ENCODE results near the gene SPOCK2. TPM values are rescaled to one million over a fixed set of nuclear protein-coding genes. Genes with fewer than 3 reads are reported as not detected.
A peak's percentile ranks its signal among the peaks of the same experiment; 100 is the strongest.

SPOCK2 gene
- total and polyA plus RNA-seq, 3 experiments from 2014 or later: 63.0 to 202 (median 69.2) TPM

DNA sequence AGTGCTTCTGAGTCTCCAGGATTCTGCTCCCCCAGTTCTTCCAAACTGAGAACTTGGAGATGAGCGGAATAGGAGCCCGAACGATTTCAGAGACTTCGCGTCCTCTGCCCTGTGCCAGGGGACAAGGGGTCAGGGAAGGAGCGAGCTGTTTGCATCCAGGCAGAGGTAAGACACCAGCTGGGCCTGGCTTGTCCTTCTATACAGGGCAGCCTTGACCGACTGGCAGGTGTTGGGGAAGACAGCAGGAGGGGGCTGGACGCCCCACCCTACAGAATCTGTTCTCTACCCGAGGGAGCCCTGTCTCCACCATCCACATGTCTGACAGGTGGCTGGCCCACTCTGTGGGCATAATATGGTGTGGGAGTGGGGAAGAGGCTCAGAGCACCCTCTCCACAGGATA lies 7.1 kb downstream of the SPOCK2 start:
- Mint-ChIP-seq H3K9me3 (peaks cover 0 to 3% (median 0%) of the 10 kb centered on the region in 5 donors), H3K4me3 (peak overlapping the region; percentile 61 to 99 (median 75)), H3K27me3 (peaks cover 0 to 10% of the 10 kb centered on the region in 2 donors), H3K27ac (peak overlapping the region; percentile 66 to 99 (median 90)), H3K4me1 (peaks cover 89 to 97% (median 96%) of the 10 kb centered on the region in 3 donors), H3K36me3 (peaks cover 4 to 77% (median 22%) of the 10 kb centered on the region in 3 donors)
- Histone ChIP-seq H3K27ac (ENCODE audit: low read depth, low read length) (no peak overlapping the region), H3K9me3 (ENCODE audit: low read length) (no peaks in the 10 kb centered on the region), H3K4me3 (ENCODE audit: low read length) (no peak overlapping the region), H3K4me1 (ENCODE audit: insufficient read depth, low read length) (peaks cover 95% of the 10 kb centered on the region), H3K27me3 (ENCODE audit: insufficient read depth, low read length, poor library complexity, severe bottlenecking) (no peaks in the 10 kb centered on the region), H3K36me3 (ENCODE audit: insufficient read depth, low read length) (peaks cover 16% of the 10 kb centered on the region)
- no peak for DNase-seq
- POLR2A ChIA-PET: interaction anchor here (0.5 kb wide), 2 partner anchors 136 to 188 kb away, joined by 3 read pairs; no protein-coding TSS in a partner anchor
- CTCF ChIA-PET: no interaction called here

DNA sequence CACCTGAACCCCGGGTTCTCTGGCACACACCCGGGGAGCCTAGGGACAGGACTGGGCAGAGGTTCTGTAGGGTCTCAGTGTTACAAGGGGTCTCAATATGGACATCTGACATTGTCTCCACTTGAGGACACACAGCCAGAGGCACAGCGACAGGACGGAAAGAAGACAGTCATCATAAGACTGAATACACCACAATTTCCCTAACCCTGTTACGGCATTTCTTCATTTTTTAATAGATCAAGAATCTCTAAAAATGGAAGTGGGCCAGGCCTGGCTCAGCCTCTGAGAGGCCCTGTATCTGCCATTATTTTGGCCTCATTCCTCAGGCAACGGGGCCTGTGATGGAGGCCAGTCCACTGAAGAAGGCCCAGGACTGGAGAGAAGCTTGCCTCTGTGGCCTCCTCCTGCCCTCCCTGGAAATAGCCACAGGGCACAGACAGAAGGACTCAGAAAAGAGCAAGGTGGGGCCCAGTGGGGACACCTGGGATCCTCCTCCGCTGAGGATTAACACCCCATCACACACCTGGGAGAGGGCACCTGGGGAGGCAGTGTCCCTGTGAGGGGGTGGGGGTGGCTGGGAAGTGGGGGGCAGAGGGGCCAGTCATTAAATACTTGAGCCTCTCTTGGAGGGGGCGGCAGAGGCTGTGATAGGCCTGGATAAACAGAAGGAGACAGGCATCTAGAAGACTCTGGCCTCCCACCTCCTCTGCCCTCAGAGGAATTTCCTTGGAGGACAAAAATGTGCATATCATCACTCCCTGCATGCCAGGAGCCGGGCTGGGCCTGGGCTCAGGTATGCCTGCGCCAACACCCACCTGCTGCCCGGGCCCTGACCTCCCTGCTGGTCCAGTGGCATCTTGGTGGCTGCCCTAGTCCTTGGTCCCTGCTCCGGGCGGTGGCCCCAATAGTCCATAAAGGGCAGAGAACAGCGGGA lies 8.0 kb downstream of the SPOCK2 start:
- peaks cover 0 to 6% of the 10 kb centered on the region in 2 donors for H3K27me3 Mint-ChIP-seq
- peak overlapping the region; percentile 36 for H3K4me3 ChIP-seq (ENCODE audit: low read length)
- peak in 1 of 5 donors; percentile 34 for DNase-seq
- peak overlapping the region; percentile 86 to 93 (median 90) for H3K4me3 Mint-ChIP-seq
- peaks cover 0 to 3% (median 0%) of the 10 kb centered on the region in 5 donors for H3K9me3 Mint-ChIP-seq
- H3K27ac ChIP-seq (ENCODE audit: low read depth, low read length): no peak overlapping the region
- no peaks in the 10 kb centered on the region for H3K27me3 ChIP-seq (ENCODE audit: insufficient read depth, low read length, poor library complexity, severe bottlenecking)
- POLR2A ChIA-PET: interaction anchor here (0.5 to 1.8 kb wide), 6 partner anchors 8 to 195 kb away, joined by 3 to 21 read pairs (median 4); partner anchors contain the start of gene SPOCK2
- H3K9me3 ChIP-seq (ENCODE audit: low read length): no peaks in the 10 kb centered on the region
- H3K27ac Mint-ChIP-seq: peak overlapping the region; percentile 77 to 99 (median 96)
- CTCF ChIA-PET: interaction anchor here (1.0 to 3.6 kb wide), 8 partner anchors 9 to 258 kb away, joined by 3 to 22 read pairs (median 6); partner anchors contain the start of genes ANAPC16, ASCC1 and SPOCK2
- peaks cover 95% of the 10 kb centered on the region for H3K4me1 ChIP-seq (ENCODE audit: insufficient read depth, low read length)
- H3K4me1 Mint-ChIP-seq: peaks cover 86 to 97% (median 96%) of the 10 kb centered on the region in 3 donors
- H3K36me3 ChIP-seq (ENCODE audit: insufficient read depth, low read length): peaks cover 13% of the 10 kb centered on the region
- H3K36me3 Mint-ChIP-seq: peaks cover 0 to 75% (median 20%) of the 10 kb centered on the region in 3 donors

DNA sequence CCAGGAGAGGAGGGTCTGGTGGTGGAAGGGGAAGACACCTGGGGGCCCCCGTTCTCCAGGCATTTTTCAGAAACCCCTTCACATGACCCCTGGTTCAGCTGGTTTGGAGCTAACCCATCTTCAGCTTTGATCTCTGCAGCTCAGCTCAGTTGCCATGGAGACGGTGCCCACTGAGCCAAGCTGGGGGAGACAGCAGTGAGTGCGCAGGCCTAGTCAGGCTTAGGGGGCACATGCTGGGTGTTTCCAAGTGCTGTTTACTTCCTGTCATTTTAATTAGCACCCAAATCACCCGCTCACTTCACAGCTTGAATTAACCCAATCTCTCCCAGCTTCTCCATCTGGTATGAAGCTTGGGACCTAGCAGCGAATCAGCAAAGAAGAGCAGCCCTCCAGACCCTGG lies 9.0 kb downstream of the SPOCK2 start:
- Histone ChIP-seq H3K27ac (ENCODE audit: low read depth, low read length) (peak overlapping the region; percentile 19), H3K36me3 (ENCODE audit: insufficient read depth, low read length) (peaks cover 22% of the 10 kb centered on the region), H3K4me3 (ENCODE audit: low read length) (peak overlapping the region; percentile 36), H3K9me3 (ENCODE audit: low read length) (no peaks in the 10 kb centered on the region), H3K4me1 (ENCODE audit: insufficient read depth, low read length) (peaks cover 95% of the 10 kb centered on the region), H3K27me3 (ENCODE audit: insufficient read depth, low read length, poor library complexity, severe bottlenecking) (no peaks in the 10 kb centered on the region)
- Mint-ChIP-seq H3K9me3 (peaks cover 0 to 3% (median 0%) of the 10 kb centered on the region in 5 donors), H3K4me1 (peaks cover 86 to 97% (median 96%) of the 10 kb centered on the region in 3 donors), H3K27ac (peak overlapping the region; percentile 77 to 98 (median 94)), H3K27me3 (peaks cover 0 to 7% of the 10 kb centered on the region in 2 donors), H3K36me3 (peaks cover 0 to 76% (median 13%) of the 10 kb centered on the region in 3 donors), H3K4me3 (peak overlapping the region; percentile 86 to 93 (median 90))
- CTCF ChIA-PET: interaction anchor here (1.0 to 3.6 kb wide), 10 partner anchors 10 to 259 kb away, joined by 3 to 22 read pairs (median 4); partner anchors contain the start of genes ANAPC16, ASCC1 and SPOCK2
- POLR2A ChIA-PET: interaction anchor here (0.6 to 1.8 kb wide), 8 partner anchors 9 to 196 kb away, joined by 3 to 21 read pairs (median 5); partner anchors contain the start of gene SPOCK2
- peak; percentile 66 to 93 (median 85) for DNase-seq

DNA sequence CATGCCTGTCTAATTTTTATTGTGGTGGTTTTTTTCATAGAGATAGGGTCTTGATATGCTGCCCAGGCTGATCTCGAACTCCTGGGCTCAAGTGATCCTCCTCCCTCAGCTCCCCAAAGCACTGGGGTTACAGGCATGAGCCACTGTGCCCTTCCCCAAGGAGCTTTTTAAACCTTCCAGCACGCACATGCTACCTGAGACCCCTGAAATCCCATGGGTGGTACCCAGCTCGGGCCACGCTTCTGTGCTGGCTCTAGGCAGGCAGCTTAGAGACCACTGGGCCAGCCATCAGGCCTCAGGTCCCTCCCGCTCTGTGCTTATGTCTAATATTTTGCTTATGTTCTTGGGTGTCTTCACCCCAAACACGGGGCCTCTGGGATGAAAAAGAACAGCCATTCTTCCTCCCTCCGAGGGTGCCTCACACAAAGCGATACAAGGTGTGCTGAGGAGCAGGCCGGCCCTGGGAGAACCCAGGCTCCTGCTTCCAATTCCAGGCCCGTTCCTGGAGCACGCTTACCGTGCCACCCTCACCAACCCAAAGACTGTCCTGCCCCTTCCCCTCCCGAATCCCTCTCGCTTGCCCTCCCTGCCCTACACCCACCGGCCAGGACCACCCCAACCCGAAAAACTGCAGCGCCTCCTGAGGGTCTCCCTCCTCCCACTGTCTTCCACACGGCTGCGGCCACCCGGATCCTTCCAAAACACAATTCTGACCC lies 10.9 kb downstream of the SPOCK2 start:
- Mint-ChIP-seq H3K27me3 (peaks cover 0 to 3% of the 10 kb centered on the region in 2 donors), H3K4me1 (peaks cover 82 to 96% (median 92%) of the 10 kb centered on the region in 3 donors), H3K27ac (peak overlapping the region; percentile 80 to 91 (median 86)), H3K36me3 (peaks cover 0 to 80% (median 11%) of the 10 kb centered on the region in 3 donors), H3K4me3 (peak overlapping the region; percentile 50 to 82 (median 71)), H3K9me3 (peaks cover 0 to 3% (median 0%) of the 10 kb centered on the region in 5 donors)
- Histone ChIP-seq H3K27me3 (ENCODE audit: insufficient read depth, low read length, poor library complexity, severe bottlenecking) (no peaks in the 10 kb centered on the region), H3K4me3 (ENCODE audit: low read length) (no peak overlapping the region), H3K27ac (ENCODE audit: low read depth, low read length) (no peak overlapping the region), H3K4me1 (ENCODE audit: insufficient read depth, low read length) (peaks cover 94% of the 10 kb centered on the region), H3K36me3 (ENCODE audit: insufficient read depth, low read length) (peaks cover 31% of the 10 kb centered on the region), H3K9me3 (ENCODE audit: low read length) (no peaks in the 10 kb centered on the region)
- ChIA-PET POLR2A (interaction anchor here (1.2 kb wide), 1 partner anchor 8 kb away, joined by 4 read pairs; no protein-coding TSS in a partner anchor), CTCF (interaction anchor here (0.9 to 3.6 kb wide), 3 partner anchors 11 to 49 kb away, joined by 3 to 17 read pairs (median 5); no protein-coding TSS in a partner anchor)
- DNase-seq: peak in 1 of 5 donors; percentile 21

DNA sequence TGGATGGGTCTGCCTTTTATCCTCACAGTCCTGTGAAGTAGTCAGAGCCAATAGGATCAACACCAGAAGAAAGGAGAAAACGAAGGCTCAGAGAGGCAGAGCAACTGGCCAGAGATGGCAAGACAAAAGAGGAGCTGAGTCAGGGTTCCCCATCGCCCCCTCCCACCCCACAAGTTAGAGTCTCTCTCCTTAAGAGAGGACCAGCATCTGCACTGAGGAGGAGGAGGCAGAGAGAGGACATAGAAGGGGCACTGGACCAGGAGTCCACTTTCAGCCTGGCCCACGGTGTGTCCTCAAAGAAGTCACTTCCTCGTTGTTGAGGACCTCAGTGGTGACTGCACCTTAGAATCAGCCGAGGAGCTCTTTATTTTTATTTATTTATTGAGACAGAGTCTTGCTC lies 11.6 kb downstream of the SPOCK2 start:
- H3K27ac ChIP-seq (ENCODE audit: low read depth, low read length): no peak overlapping the region
- peak overlapping the region; percentile 34 to 82 (median 60) for H3K4me3 Mint-ChIP-seq
- peaks cover 33% of the 10 kb centered on the region for H3K36me3 ChIP-seq (ENCODE audit: insufficient read depth, low read length)
- peaks cover 0 to 3% of the 10 kb centered on the region in 2 donors for H3K27me3 Mint-ChIP-seq
- ChIA-PET POLR2A (interaction anchor here (1.1 to 1.2 kb wide), 2 partner anchors 9 to 11 kb away, joined by 4 read pairs; no protein-coding TSS in a partner anchor), CTCF (interaction anchor here (0.9 to 3.6 kb wide), 3 partner anchors 10 to 49 kb away, joined by 3 to 17 read pairs (median 5); no protein-coding TSS in a partner anchor)
- peak in 1 of 5 donors; percentile 30 for DNase-seq
- peak overlapping the region; percentile 82 to 92 (median 88) for H3K27ac Mint-ChIP-seq
- H3K4me1 ChIP-seq (ENCODE audit: insufficient read depth, low read length): peaks cover 93% of the 10 kb centered on the region
- H3K4me3 ChIP-seq (ENCODE audit: low read length): no peak overlapping the region
- H3K36me3 Mint-ChIP-seq: peaks cover under 1 to 81% (median 8%) of the 10 kb centered on the region in 3 donors
- peaks cover 75 to 96% (median 86%) of the 10 kb centered on the region in 3 donors for H3K4me1 Mint-ChIP-seq
- H3K9me3 Mint-ChIP-seq: peaks cover 0 to 3% (median 0%) of the 10 kb centered on the region in 5 donors
- no peaks in the 10 kb centered on the region for H3K27me3 ChIP-seq (ENCODE audit: insufficient read depth, low read length, poor library complexity, severe bottlenecking)
- no peaks in the 10 kb centered on the region for H3K9me3 ChIP-seq (ENCODE audit: low read length)

DNA sequence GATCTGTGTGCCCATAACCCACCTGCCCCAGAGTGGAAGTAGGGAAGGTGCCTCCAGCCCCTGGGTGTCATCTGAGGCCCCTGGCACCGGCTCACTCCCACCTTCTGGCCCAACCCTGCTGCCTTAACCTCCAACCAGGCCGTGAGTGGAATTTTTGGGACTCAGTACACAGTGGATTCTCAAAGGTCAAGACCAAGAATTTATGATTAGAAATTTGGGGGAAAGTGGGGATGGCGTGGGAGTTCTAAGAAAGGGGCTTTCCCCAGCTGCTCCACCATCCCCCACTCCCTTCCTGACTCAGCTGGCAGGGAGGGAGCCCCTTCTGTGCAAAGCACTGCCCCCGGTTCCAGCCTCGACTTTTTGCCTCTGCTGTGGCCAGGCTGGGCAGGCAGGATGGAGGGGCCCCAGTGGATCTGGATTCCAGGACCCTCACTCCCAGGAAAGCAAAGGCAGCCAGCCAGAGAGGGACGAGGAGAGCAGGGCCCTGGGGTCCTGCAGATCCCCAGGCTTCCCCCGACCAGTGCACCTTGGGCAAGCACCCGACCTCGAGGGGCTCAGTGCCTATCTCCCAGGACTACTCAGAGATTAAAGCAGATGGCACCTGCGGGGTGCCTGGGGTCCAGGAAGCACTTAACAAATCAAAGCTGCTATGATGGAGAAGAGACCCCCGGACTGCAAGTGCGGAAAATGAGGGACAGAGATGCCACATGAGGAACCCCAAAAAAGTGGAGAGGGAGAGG lies 12.8 kb downstream of the SPOCK2 start:
- Histone ChIP-seq H3K4me3 (ENCODE audit: low read length) (no peak overlapping the region), H3K27me3 (ENCODE audit: insufficient read depth, low read length, poor library complexity, severe bottlenecking) (no peaks in the 10 kb centered on the region), H3K27ac (ENCODE audit: low read depth, low read length) (no peak overlapping the region), H3K36me3 (ENCODE audit: insufficient read depth, low read length) (peaks cover 45% of the 10 kb centered on the region), H3K9me3 (ENCODE audit: low read length) (no peaks in the 10 kb centered on the region), H3K4me1 (ENCODE audit: insufficient read depth, low read length) (peaks cover 90% of the 10 kb centered on the region)
- H3K4me1 Mint-ChIP-seq: peaks cover 68 to 93% (median 80%) of the 10 kb centered on the region in 3 donors
- DNase-seq: peak in 1 of 5 donors; percentile 31
- peaks cover 0 to 3% (median 0%) of the 10 kb centered on the region in 5 donors for H3K9me3 Mint-ChIP-seq
- POLR2A ChIA-PET: interaction anchor here (0.5 to 1.1 kb wide), 2 partner anchors 12 to 256 kb away, joined by 3 to 4 read pairs; no protein-coding TSS in a partner anchor
- peaks cover 0 to 7% of the 10 kb centered on the region in 2 donors for H3K27me3 Mint-ChIP-seq
- CTCF ChIA-PET: interaction anchor here (1.1 kb wide), 1 partner anchor 27 kb away, joined by 3 read pairs; no protein-coding TSS in a partner anchor
- peaks cover 5 to 86% (median 12%) of the 10 kb centered on the region in 3 donors for H3K36me3 Mint-ChIP-seq
- peak overlapping the region; percentile 80 to 97 (median 88) for H3K27ac Mint-ChIP-seq
- H3K4me3 Mint-ChIP-seq: peak overlapping the region; percentile 36 to 78 (median 60)

All from CD8-positive, alpha-beta memory T cell (primary cell).